K562 (cell line): Measurements from ENCODE around the gene NR0B2. TPM values are rescaled to one million over a fixed set of nuclear protein-coding genes. Genes with fewer than 3 reads are reported as not detected.

Experiments used
- ATAC-seq: fragments of 200-7000 bp; cut with Tn5 transposase; 3 replicates; pipeline ENCODE4 v1.9.1; 2020; ENCODE audit warnings: moderate library complexity
- BruUV-seq: library from RNA; stranded (reverse); fragments of 400-500 nt; replicated peaks from 2 replicates; lab custom pipeline; 2021; lab: Mats Ljungman, UMichigan
- CTCF ChIA-PET: fragments of 300-600 bp; formaldehyde crosslinking; extraction: SDS; loops from one replicate; lab custom pipeline; 2021; ENCODE audit warnings: low intra/inter-chr PET ratio; lab: Yijun Ruan, JAX
- POLR2A ChIA-PET: fragments of 300-600, 350-650 bp; sonication (Branson Sonifier 250); formaldehyde crosslinking; extraction: SDS; loops from one replicate; lab custom pipeline; 2021; ENCODE audit warnings: antibody characterized with exemption, inconsistent platforms; lab: Yijun Ruan, JAX
- DNase-seq, 4 experiments: peaks; one replicate each; pipeline versions ENCODE4 v3.0.0 to v3.0.0-alpha.2; 2011 to 2018; ENCODE audit warnings: low spot score in 3 of 4, mixed read lengths in 3 of 4; ENCODE audit errors: extremely low read depth in 1 of 4
- FAIRE-seq: peaks from 2 replicates; lab custom pipeline; 2011; peaks lifted over from hg19 to GRCh38; lab: Jason Lieb, UNC
- H2AFZ ChIP-seq: 2 replicates; pipeline ENCODE4 v1.6.0; 2011; ENCODE audit warnings: low read depth, low read length, control low read depth, inconsistent platforms
- H3K27ac ChIP-seq: fragments of 200-600 bp; 3 replicates; pipeline ENCODE4 v1.8.0; 2011; ENCODE audit warnings: low read depth, mild to moderate bottlenecking, control low read depth, inconsistent platforms, low read length, moderate library complexity, mixed read lengths; ENCODE audit errors: extremely low read depth
- H3K27me3 ChIP-seq, 2 experiments: fragments of 300-600 bp in 1 of 2; 2 replicates in 1 of 2; 3 replicates in 1 of 2; pipeline versions ENCODE4 v1.6.0 to v1.8.0; 2011; ENCODE audit warnings: inconsistent platforms in 2 of 2, low read length in 2 of 2, mild to moderate bottlenecking in 1 of 2, mixed read lengths in 1 of 2, moderate library complexity in 1 of 2; ENCODE audit not compliant: control insufficient read depth in 2 of 2, insufficient read depth in 2 of 2
- H3K36me3 ChIP-seq: fragments of 300-600 bp; 3 replicates; pipeline ENCODE4 v1.8.0; 2011; ENCODE audit warnings: mild to moderate bottlenecking, low read length, inconsistent platforms; ENCODE audit not compliant: control insufficient read depth, insufficient read depth
- H3K4me1 ChIP-seq, 2 experiments: fragments of 200-600 bp in 1 of 2; replicated peaks in 1 of 2; 2 replicates in 1 of 2; 3 replicates in 1 of 2; pipeline versions ENCODE4 v1.5.1 to v1.8.0; 2011; ENCODE audit warnings: inconsistent platforms in 2 of 2, low read length in 2 of 2, mild to moderate bottlenecking in 1 of 2, mixed read lengths in 1 of 2, moderate library complexity in 1 of 2; ENCODE audit not compliant: control insufficient read depth in 2 of 2, insufficient read depth in 2 of 2
- H3K4me2 ChIP-seq: 2 replicates; pipeline ENCODE4 v1.6.1; 2011; ENCODE audit warnings: low read length, control low read depth, inconsistent platforms, mixed read lengths; ENCODE audit not compliant: insufficient read depth
- H3K4me3 ChIP-seq: fragments of 200-600 bp; sonication (generic), shearing (Covaris generic); 2 replicates; pipeline ENCODE4 v1.5.1; 2016; ENCODE audit warnings: control low read depth, inconsistent platforms
- H3K79me2 ChIP-seq: fragments of 200-600 bp; 3 replicates; pipeline ENCODE4 v1.8.0; 2011; ENCODE audit warnings: low read length, inconsistent platforms; ENCODE audit not compliant: control insufficient read depth, insufficient read depth
- H3K9ac ChIP-seq, 2 experiments: 2 replicates each; pipeline versions ENCODE4 v1.6.0 to v1.6.1; 2011; ENCODE audit warnings: low read depth in 2 of 2, low read length in 2 of 2, control low read depth in 1 of 2, inconsistent platforms in 1 of 2, mild to moderate bottlenecking in 1 of 2, mixed read lengths in 1 of 2; ENCODE audit not compliant: insufficient read depth in 1 of 2
- H3K9me1 ChIP-seq: one replicate; pipeline ENCODE4 v1.6.0; 2011; ENCODE audit warnings: inconsistent platforms, mild to moderate bottlenecking, low read length, moderate library complexity; ENCODE audit not compliant: control insufficient read depth, insufficient read depth
- H3K9me3 ChIP-seq: replicated peaks from 2 replicates; pipeline ENCODE4 v1.5.1; 2011; ENCODE audit warnings: low read depth, low read length, inconsistent platforms; ENCODE audit not compliant: control insufficient read depth, insufficient read depth
- H4K20me1 ChIP-seq: replicated peaks from 2 replicates; pipeline ENCODE4 v1.6.1; 2011; ENCODE audit warnings: low read length, inconsistent platforms, mixed read lengths; ENCODE audit not compliant: control insufficient read depth, insufficient read depth
- BCL6 ChIP-seq: fragments of 250-450 bp; sonication (Bioruptor Pico); IDR thresholded peaks from 2 replicates; pipeline ENCODE4 v1.4.0; 2020
- ETV1 ChIP-seq: fragments of 450-650 bp; conservative IDR thresholded peaks from 2 replicates; pipeline ENCODE4 v1.6.1; 2016; ENCODE audit warnings: missing genetic modification characterization, control low read depth, low read depth, missing compliant biosample characterization
- FUS ChIP-seq: fragments of 200-400 bp; formaldehyde crosslinking; optimal IDR thresholded peaks from 2 replicates; pipeline ENCODE3; 2017; ENCODE audit warnings: low read depth, low read length
- HMBOX1 ChIP-seq: sonication (generic); IDR thresholded peaks from 2 replicates; pipeline ENCODE4 v1.6.1; 2016
- IRF1 ChIP-seq: sonication (generic); formaldehyde crosslinking; IDR thresholded peaks from 2 replicates; pipeline ENCODE4 v1.8.0; 2022; ENCODE audit warnings: missing genetic modification reagents, mild to moderate bottlenecking, borderline replicate concordance
- MEF2A ChIP-seq: IDR thresholded peaks from 2 replicates; pipeline ENCODE4 v1.6.1; 2011; ENCODE audit warnings: low read depth, mild to moderate bottlenecking, low read length, moderate library complexity; ENCODE audit not compliant: control insufficient read depth
- MEF2D ChIP-seq: conservative IDR thresholded peaks from 2 replicates; pipeline ENCODE4 v1.6.1; 2016; ENCODE audit warnings: low read depth, missing genetic modification characterization, missing compliant biosample characterization
- NFIC ChIP-seq: fragments of 450-650 bp; IDR thresholded peaks from 2 replicates; pipeline ENCODE4 v1.6.1; 2017; ENCODE audit warnings: mild to moderate bottlenecking, inconsistent platforms
- PHF8 ChIP-seq: fragments of 200-600 bp; sonication (generic); IDR thresholded peaks from 2 replicates; pipeline ENCODE4 v1.6.1; 2012; ENCODE audit warnings: mixed run types, mild to moderate bottlenecking, inconsistent platforms, low read length, moderate library complexity, borderline replicate concordance
- RREB1 ChIP-seq: fragments of 250-450 bp; sonication (Bioruptor Pico); IDR thresholded peaks from 2 replicates; pipeline ENCODE4 v1.4.0; 2020
- ZNF583 ChIP-seq: fragments of 250-450 bp; sonication (Bioruptor Pico); IDR thresholded peaks from 2 replicates; pipeline ENCODE4 v1.4.0; 2020
- WGBS: fragments of 100-300 bp; shearing (Covaris generic); methylation state at CpG from one replicate; pipeline ENCODE4 v1.1.6; 2016; ENCODE audit warnings: low coverage, mixed read lengths; ENCODE audit not compliant: insufficient coverage; ENCODE audit errors: missing lambda C conversion rate; 5-methylcytosine and 5-hydroxymethylcytosine counted together
- in situ Hi-C: fragments of 300-500 bp; cut with MboI; formaldehyde crosslinking; loops from 4 replicates; pipeline ENCODE4 v1.15.0; 2018; ENCODE audit warnings: inconsistent platforms, mixed read lengths
- intact Hi-C: fragments of 100-400 bp; cut with micrococcal nuclease; formaldehyde crosslinking; loops from 2 replicates; pipeline ENCODE4 v1.14.2; 2022
- polyA plus RNA-seq, 8 experiments: library from polyadenylated mRNA; depleted of rRNA in 4 of 8; stranded (reverse) in 5 of 8; unstranded in 3 of 8; fragments of >200 nt; fragmentation: Nextera tagmentation in 2 of 8; fragmentation: Illumina TruSeq in 1 of 8; extraction: Ambion mirVana in 2 of 8; extraction: Trizol in 1 of 8; gene quantifications; 2 replicates each; pipeline versions ENCODE4 v1.2.1 to v1.2.3, GENCODE V29; 2011 to 2014; ENCODE audit warnings: inconsistent platforms in 1 of 8, missing spikeins in 1 of 8
- total RNA-seq, 7 experiments: library from RNA; depleted of rRNA in 6 of 7; stranded (reverse); fragments of >200 nt in 6 of 7; fragmentation: Illumina TruSeq in 2 of 7; extraction: Trizol in 2 of 7; gene quantifications; 2 replicates each; pipeline versions ENCODE4 v1.2.1 to v1.2.3, GENCODE V29; 2011 to 2021; ENCODE audit warnings: low replicate concordance in 1 of 7

NR0B2 gene
- total and polyA plus RNA-seq, 9 of the 15 experiments (the other 6 are each of a cell fraction or from before 2014, with no cell fraction given) = not detected

- TF ChIP-seq IRF1 (no peak), MEF2D (tag) (no peak), PHF8 (no peak)
Measured at GRCh38 chr1:26911399-26912146, 2.2 kb downstream of the NR0B2 start (continued).

GRCh38 chr1:26910343-26911160 is 3.2 kb downstream of the NR0B2 start:
- FAIRE-seq (no peak), ATAC-seq (no peak), DNase-seq (peak in 3 of 4 experiments; percentile 13 to 46 (median 34))
- Histone ChIP-seq H3K9ac (peak overlapping the region in 1 of 2 experiments; percentile 46; a peak in 1 of 4 replicates), H3K4me1 (peaks cover 30 to 32% of the 10 kb centered on the region in 2 experiments), H3K27ac (no peak overlapping the region), H3K27me3 (no peaks in the 10 kb centered on the region), H4K20me1 (no peaks in the 10 kb centered on the region), H3K4me3 (no peak overlapping the region), H3K4me2 (no peak overlapping the region), H3K79me2 (no peaks in the 10 kb centered on the region), H3K36me3 (no peaks in the 10 kb centered on the region), H3K9me1 (no peaks in the 10 kb centered on the region), H2AFZ (peak overlapping the region; percentile 6; the same call in 1 of the 2 replicates), H3K9me3 (no peaks in the 10 kb centered on the region)
- CTCF ChIA-PET = no interaction called here
- in situ Hi-C loops (no loop called here), intact Hi-C loops (no loop called here)
- WGBS = 29% methylated on average over 4 of the region's 4 CpGs
- POLR2A ChIA-PET = interaction anchor here (0.7 to 2.4 kb wide), 2 partner anchors 10 to 39 kb away, joined by 3 to 12 read pairs; partner anchors contain the start of gene GPATCH3
- BruUV-seq = no TSS peak
- no peak for TF ChIP-seq MEF2A
- TF ChIP-seq RREB1 (CRISPR knock-in tag) = no peak
- peak; percentile 17; the same call in 1 of the 2 replicates for TF ChIP-seq HMBOX1
- 0 out of 2 replicates have a peak, but pooled peaks have one; percentile 12 for TF ChIP-seq ETV1 (tag)
- peak; percentile 24; the same call in 1 of the 2 replicates for TF ChIP-seq NFIC
- TF ChIP-seq FUS = no peak
- peak; percentile 32; the same call in 1 of the 2 replicates for TF ChIP-seq ZNF583
- no peak for TF ChIP-seq BCL6
